GM10248 (cell line): ENCODE data around the gene ANXA3.
"Not testable (repeated sequence)": the region's sequence is repeated elsewhere in the genome, so short reads cannot be mapped to it uniquely, and the experiment has no call there.

Experiments
- CTCF ChIA-PET: fragments of 300-600 bp; sonication (Branson Sonifier 250); formaldehyde crosslinking; extraction: SDS; loops from one replicate; lab custom pipeline; 2021; ENCODE audit warnings: antibody characterized with exemption; lab: Yijun Ruan, JAX
- POLR2A ChIA-PET: fragments of 350-650 bp; sonication (Branson Sonifier 250); formaldehyde crosslinking; extraction: SDS; loops from one replicate; lab custom pipeline; 2020; ENCODE audit warnings: antibody characterized with exemption; lab: Yijun Ruan, JAX
- DNase-seq: peaks from one replicate; pipeline ENCODE4 v3.0.0; 2012; ENCODE audit errors: extremely low spot score
- CTCF ChIP-seq: IDR thresholded peaks from 2 replicates; pipeline ENCODE4 v1.5.1; 2012; ENCODE audit warnings: mild to moderate bottlenecking, low read depth; ENCODE audit errors: extremely low read depth, missing control alignments, control extremely low read depth

Gene ANXA3

GRCh38 chr4:78545275-78546246 is 6.0 kb upstream of the ANXA3 start:
- TF ChIP-seq CTCF = no peak
- DNase-seq = no peak
- ChIA-PET POLR2A (no interaction called here), CTCF (interaction anchor here (2.1 kb wide), 1 partner anchor 12 kb away, joined by 4 read pairs; no protein-coding TSS in a partner anchor)

- POLR2A ChIA-PET, CTCF ChIA-PET, DNase-seq: not testable (repeated sequence)
Measured at GRCh38 chr4:78547899-78548298, 3.7 kb upstream of the ANXA3 start.

GRCh38 chr4:78548889-78549288 is 2.7 kb upstream of the ANXA3 start:
- POLR2A ChIA-PET, DNase-seq, CTCF ChIA-PET: not testable (repeated sequence)

GRCh38 chr4:78552389-78553042 is 946 bp downstream of the ANXA3 start:
- no peak for TF ChIP-seq CTCF
- ChIA-PET CTCF (no interaction called here), POLR2A (no interaction called here)
- DNase-seq = no peak

- POLR2A ChIA-PET = no interaction called here
- no peak for TF ChIP-seq CTCF
- CTCF ChIA-PET = no interaction called here
- DNase-seq = no peak
Measured at GRCh38 chr4:78553043-78553396, 1.4 kb downstream of the ANXA3 start.

- CTCF ChIA-PET = no interaction called here
- POLR2A ChIA-PET = no interaction called here
Measured at GRCh38 chr4:78553529-78554060, 2.0 kb downstream of the ANXA3 start.

GRCh38 chr4:78556665-78557064 is 5.1 kb downstream of the ANXA3 start:
- ChIA-PET CTCF (no interaction called here), POLR2A (no interaction called here)
- DNase-seq = no peak

More at GRCh38 chr4:78553529-78554060, 2.0 kb downstream of the ANXA3 start:
- no peak for DNase-seq
- TF ChIP-seq CTCF = no peak

More at GRCh38 chr4:78556665-78557064, 5.1 kb downstream of the ANXA3 start:
- TF ChIP-seq CTCF = no peak
